Measurements from ENCODE around the gene CCDC171. TPM values are rescaled to one million over a fixed set of nuclear protein-coding genes. Genes with fewer than 3 reads are reported as not detected.

Gene CCDC171
- total RNA-seq, 2 experiments from 2014 or later = 10.4 to 18.2 TPM

GRCh38 chr9:15942831-15943424 lies 390.1 kb downstream of the CCDC171 start:
- H3K27ac ChIP-seq (ENCODE audit: low read depth, low read length, poor library complexity, severe bottlenecking) = no peak overlapping the region
- no peaks in the 10 kb centered on the region for H3K9me3 ChIP-seq (ENCODE audit: low read length)
- no peak for TF ChIP-seq EZH2phosphoT487 (IDR thresholded peaks at IDR 0.05; ENCODE audit: borderline replicate concordance, low read depth, low read length)
- no peak for TF ChIP-seq CTCF (conservative IDR thresholded peaks at IDR 0.05; ENCODE audit: low read length)
- POLR2A ChIA-PET = interaction anchor here (0.5 to 1.3 kb wide), 3 partner anchors 20 to 1625 kb away, joined by 3 to 5 read pairs (median 4); no protein-coding TSS in a partner anchor
- H3K79me2 ChIP-seq (ENCODE audit: insufficient read depth, low read depth, low read length) = no peaks in the 10 kb centered on the region
- CTCF ChIA-PET (ENCODE audit: unreplicated experiment) = interaction anchor here (0.6 kb wide), 1 partner anchor 379 kb away, joined by 3 read pairs; no protein-coding TSS in a partner anchor
- no peak for DNase-seq (ENCODE audit: low spot score)
- no peak overlapping the region for H3K4me2 ChIP-seq (ENCODE audit: low read length)
- no peaks in the 10 kb centered on the region for H3K4me1 ChIP-seq (ENCODE audit: insufficient read depth, low read length, poor library complexity, severe bottlenecking)
- H2AFZ ChIP-seq (ENCODE audit: low read length) = no peak overlapping the region
- no TSS peak for BruUV-seq (replicated peaks)
- no peaks in the 10 kb centered on the region for H3K9me2 ChIP-seq (ENCODE audit: insufficient read depth, low read length)
- no peaks in the 10 kb centered on the region for H3K36me3 ChIP-seq (ENCODE audit: insufficient read depth, low read length)
- intact Hi-C loops (cut with micrococcal nuclease; ENCODE audit: unreplicated experiment) = no loop called here
- H3K4me3 ChIP-seq (ENCODE audit: low read depth, low read length, poor library complexity, severe bottlenecking) = no peak overlapping the region
- H4K20me1 ChIP-seq (ENCODE audit: insufficient read depth, low read length) = no peaks in the 10 kb centered on the region; the same call in 1 of the 2 replicates

- H3K36me3 ChIP-seq (ENCODE audit: insufficient read depth, low read length) = no peaks in the 10 kb centered on the region
- ChIA-PET POLR2A (no interaction called here), CTCF (ENCODE audit: unreplicated experiment) (no interaction called here)
- no peak overlapping the region for H3K4me2 ChIP-seq (ENCODE audit: low read length)
- no peaks in the 10 kb centered on the region for H3K9me2 ChIP-seq (ENCODE audit: insufficient read depth, low read length)
- H3K79me2 ChIP-seq (ENCODE audit: insufficient read depth, low read depth, low read length) = no peaks in the 10 kb centered on the region
- H3K4me1 ChIP-seq (ENCODE audit: insufficient read depth, low read length, poor library complexity, severe bottlenecking) = no peaks in the 10 kb centered on the region
- H3K27ac ChIP-seq (ENCODE audit: low read depth, low read length, poor library complexity, severe bottlenecking) = no peak overlapping the region
- TF ChIP-seq CTCF (conservative IDR thresholded peaks at IDR 0.05; ENCODE audit: low read length) (no peak), EZH2phosphoT487 (IDR thresholded peaks at IDR 0.05; ENCODE audit: borderline replicate concordance, low read depth, low read length) (no peak)
- H3K4me3 ChIP-seq (ENCODE audit: low read depth, low read length, poor library complexity, severe bottlenecking) = no peak overlapping the region
- BruUV-seq (replicated peaks) = no TSS peak
- H4K20me1 ChIP-seq (ENCODE audit: insufficient read depth, low read length) = no peaks in the 10 kb centered on the region; the same call in 1 of the 2 replicates
- DNase-seq (ENCODE audit: low spot score) = no peak
- intact Hi-C loops (cut with micrococcal nuclease; ENCODE audit: unreplicated experiment) = no loop called here
- no peak overlapping the region for H2AFZ ChIP-seq (ENCODE audit: low read length)
- H3K9me3 ChIP-seq (ENCODE audit: low read length) = no peaks in the 10 kb centered on the region
Measured at GRCh38 chr9:15944341-15944740, 391.5 kb downstream of the CCDC171 start.

DNA sequence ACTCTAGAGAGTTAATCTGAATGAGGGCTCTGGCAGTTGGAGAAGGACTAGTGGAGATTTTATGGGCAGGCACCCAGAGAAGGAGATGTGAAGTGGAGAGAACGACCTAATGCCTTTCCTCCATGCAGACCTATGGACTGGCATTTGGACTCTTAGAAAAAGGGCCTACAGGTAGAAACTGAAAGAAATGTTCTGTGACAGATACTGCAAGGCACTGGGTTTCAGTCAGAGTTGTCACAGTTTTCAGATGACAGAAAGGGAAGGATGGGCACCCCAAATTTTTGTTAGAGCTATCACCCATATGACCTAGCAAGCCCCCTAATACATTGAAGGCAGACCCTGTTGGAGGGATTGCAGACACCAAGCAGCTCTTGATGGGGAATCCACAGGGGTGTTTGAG lies 406.8 kb downstream of the CCDC171 start:
- BruUV-seq (replicated peaks) = no TSS peak
- TF ChIP-seq EZH2phosphoT487 (IDR thresholded peaks at IDR 0.05; ENCODE audit: borderline replicate concordance, low read depth, low read length) (no peak), CTCF (conservative IDR thresholded peaks at IDR 0.05; ENCODE audit: low read length) (no peak)
- Histone ChIP-seq H3K4me2 (ENCODE audit: low read length) (no peak overlapping the region), H3K27ac (ENCODE audit: low read depth, low read length, poor library complexity, severe bottlenecking) (no peak overlapping the region), H4K20me1 (ENCODE audit: insufficient read depth, low read length) (no peaks in the 10 kb centered on the region), H3K4me1 (ENCODE audit: insufficient read depth, low read length, poor library complexity, severe bottlenecking) (no peaks in the 10 kb centered on the region), H3K79me2 (ENCODE audit: insufficient read depth, low read depth, low read length) (no peaks in the 10 kb centered on the region), H3K4me3 (ENCODE audit: low read depth, low read length, poor library complexity, severe bottlenecking) (no peak overlapping the region), H3K9me3 (ENCODE audit: low read length) (no peaks in the 10 kb centered on the region), H3K36me3 (ENCODE audit: insufficient read depth, low read length) (no peaks in the 10 kb centered on the region), H3K9me2 (ENCODE audit: insufficient read depth, low read length) (no peaks in the 10 kb centered on the region), H2AFZ (ENCODE audit: low read length) (no peak overlapping the region)
- ChIA-PET POLR2A (no interaction called here), CTCF (ENCODE audit: unreplicated experiment) (no interaction called here)
- intact Hi-C loops (cut with micrococcal nuclease; ENCODE audit: unreplicated experiment) = no loop called here
- no peak for DNase-seq (ENCODE audit: low spot score)
